Osteoblast (primary cell): Measurements from ENCODE around the gene S1PR2. TPM values are rescaled to one million over a fixed set of nuclear protein-coding genes. Genes with fewer than 3 reads are reported as not detected.

ENCODE experiments used
- DNase-seq: peaks from one replicate; pipeline ENCODE4 v3.0.0; 2011; ENCODE audit warnings: low spot score, mixed read lengths; ENCODE audit not compliant: insufficient read length; ENCODE audit errors: missing footprints
- H2AFZ ChIP-seq: 2 replicates; pipeline ENCODE4 v1.6.0; 2011; ENCODE audit warnings: mild to moderate bottlenecking, low read length
- H3K27ac ChIP-seq: 2 replicates; pipeline ENCODE4 v1.5.1; 2011; ENCODE audit warnings: mild to moderate bottlenecking, low read depth, low read length, moderate library complexity
- H3K27me3 ChIP-seq: 2 replicates; pipeline ENCODE4 v1.6.0; 2012; ENCODE audit warnings: mild to moderate bottlenecking, control low read depth, inconsistent platforms, low read length, moderate library complexity; ENCODE audit not compliant: insufficient read depth
- H3K36me3 ChIP-seq: 2 replicates; pipeline ENCODE4 v1.5.1; 2011; ENCODE audit warnings: mild to moderate bottlenecking, low read length, control low read depth, moderate library complexity; ENCODE audit not compliant: insufficient read depth
- H3K4me1 ChIP-seq: 2 replicates; pipeline ENCODE4 v1.5.1; 2011; ENCODE audit warnings: mild to moderate bottlenecking, low read length, control low read depth, moderate library complexity; ENCODE audit not compliant: insufficient read depth
- H3K4me2 ChIP-seq: 2 replicates; pipeline ENCODE4 v1.6.0; 2011; ENCODE audit warnings: mild to moderate bottlenecking, low read length; ENCODE audit not compliant: insufficient read depth
- H3K4me3 ChIP-seq: fragments of 200-600 bp; sonication (generic); 3 replicates; pipeline ENCODE4 v1.5.1; 2012; ENCODE audit warnings: mild to moderate bottlenecking, low read length, inconsistent platforms; ENCODE audit not compliant: insufficient read depth
- H3K79me2 ChIP-seq: 2 replicates; pipeline ENCODE4 v1.6.0; 2012; ENCODE audit warnings: mild to moderate bottlenecking, low read length, control low read depth, inconsistent platforms; ENCODE audit not compliant: insufficient read depth
- H3K9me3 ChIP-seq: 2 replicates; pipeline ENCODE4 v1.5.1; 2011; ENCODE audit warnings: low read depth, low read length, control low read depth
- H4K20me1 ChIP-seq: 2 replicates; pipeline ENCODE4 v1.6.0; 2012; ENCODE audit warnings: mild to moderate bottlenecking, low read length, control low read depth; ENCODE audit not compliant: insufficient read depth
- total RNA-seq: library from RNA; depleted of rRNA; stranded (reverse); fragments of >200 nt; gene quantifications from 2 replicates; pipeline ENCODE4 v1.2.3, GENCODE V29; 2012
- TF ChIP-seq, protein P1 (sequence below): IDR thresholded peaks from 2 replicates; pipeline ENCODE4 v1.5.1; 2011; ENCODE audit warnings: mild to moderate bottlenecking, low read depth, low read length, moderate library complexity; ENCODE audit errors: extremely low read depth

Gene S1PR2
- total RNA-seq, 1 donor: 9.4 TPM

DNA sequence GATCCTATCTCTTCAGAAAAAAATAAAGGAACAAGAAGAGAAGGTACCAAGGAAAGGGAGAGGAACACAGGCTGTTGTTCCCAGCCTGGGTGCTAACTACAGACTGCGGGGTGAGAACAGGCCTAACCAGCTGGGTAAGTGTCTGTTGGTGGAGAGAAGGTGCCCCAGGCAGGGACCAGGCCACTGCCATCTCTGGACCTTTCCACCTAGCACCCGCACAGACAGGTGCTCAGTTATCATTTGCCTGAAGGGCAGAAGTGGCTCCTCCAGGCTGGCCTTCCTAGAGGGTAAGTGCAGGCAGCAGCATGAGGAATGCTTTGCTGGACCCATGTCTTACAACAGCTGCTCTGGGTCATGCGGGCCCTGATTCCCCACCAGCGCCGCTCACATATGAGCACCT lies 46.5 kb downstream of the S1PR2 start:
- Histone ChIP-seq H4K20me1 (peaks cover 23% of the 10 kb centered on the region), H3K4me2 (no peak overlapping the region), H3K4me3 (no peak overlapping the region), H3K9me3 (no peaks in the 10 kb centered on the region), H2AFZ (no peak overlapping the region), H3K36me3 (peaks cover 37% of the 10 kb centered on the region), H3K27me3 (no peaks in the 10 kb centered on the region), H3K27ac (no peak overlapping the region), H3K79me2 (peaks cover 86% of the 10 kb centered on the region), H3K4me1 (no peaks in the 10 kb centered on the region)
- TF ChIP-seq, protein P1, sequence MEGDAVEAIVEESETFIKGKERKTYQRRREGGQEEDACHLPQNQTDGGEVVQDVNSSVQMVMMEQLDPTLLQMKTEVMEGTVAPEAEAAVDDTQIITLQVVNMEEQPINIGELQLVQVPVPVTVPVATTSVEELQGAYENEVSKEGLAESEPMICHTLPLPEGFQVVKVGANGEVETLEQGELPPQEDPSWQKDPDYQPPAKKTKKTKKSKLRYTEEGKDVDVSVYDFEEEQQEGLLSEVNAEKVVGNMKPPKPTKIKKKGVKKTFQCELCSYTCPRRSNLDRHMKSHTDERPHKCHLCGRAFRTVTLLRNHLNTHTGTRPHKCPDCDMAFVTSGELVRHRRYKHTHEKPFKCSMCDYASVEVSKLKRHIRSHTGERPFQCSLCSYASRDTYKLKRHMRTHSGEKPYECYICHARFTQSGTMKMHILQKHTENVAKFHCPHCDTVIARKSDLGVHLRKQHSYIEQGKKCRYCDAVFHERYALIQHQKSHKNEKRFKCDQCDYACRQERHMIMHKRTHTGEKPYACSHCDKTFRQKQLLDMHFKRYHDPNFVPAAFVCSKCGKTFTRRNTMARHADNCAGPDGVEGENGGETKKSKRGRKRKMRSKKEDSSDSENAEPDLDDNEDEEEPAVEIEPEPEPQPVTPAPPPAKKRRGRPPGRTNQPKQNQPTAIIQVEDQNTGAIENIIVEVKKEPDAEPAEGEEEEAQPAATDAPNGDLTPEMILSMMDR: no peak
- no peak for DNase-seq

- H3K79me2 ChIP-seq: peaks cover 79% of the 10 kb centered on the region
- H3K4me3 ChIP-seq: no peak overlapping the region
- peaks cover 20% of the 10 kb centered on the region for H4K20me1 ChIP-seq
- H3K4me2 ChIP-seq: no peak overlapping the region
- TF ChIP-seq, protein P1: no peak
- no peaks in the 10 kb centered on the region for H3K27me3 ChIP-seq
- peaks cover 37% of the 10 kb centered on the region for H3K36me3 ChIP-seq
- H3K9me3 ChIP-seq: no peaks in the 10 kb centered on the region
- H3K27ac ChIP-seq: no peak overlapping the region
- H2AFZ ChIP-seq: no peak overlapping the region
- no peak for DNase-seq
- H3K4me1 ChIP-seq: no peaks in the 10 kb centered on the region
Observed at GRCh38 chr19:10183926-10184325, 47.2 kb downstream of the S1PR2 start.

DNA sequence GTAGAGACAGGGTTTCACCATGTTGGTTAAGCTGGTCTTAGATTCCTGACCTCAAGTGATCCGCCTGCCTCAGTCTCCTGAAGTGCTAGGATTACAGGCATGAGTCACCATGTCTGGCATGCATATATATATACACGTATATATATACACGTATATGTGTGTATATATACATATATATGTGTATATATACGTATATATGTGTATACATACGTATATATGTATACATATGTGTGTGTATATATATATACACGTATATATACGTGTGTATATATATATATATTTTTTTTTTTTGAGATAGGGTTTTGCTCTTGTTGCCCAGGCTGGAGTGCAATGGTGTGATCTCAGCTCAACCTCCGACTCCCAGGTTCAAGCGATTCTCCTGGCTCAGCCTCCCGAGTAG lies 48.3 kb downstream of the S1PR2 start:
- Histone ChIP-seq H3K9me3 (no peaks in the 10 kb centered on the region), H3K27ac (no peak overlapping the region), H2AFZ (no peak overlapping the region), H3K4me3 (no peak overlapping the region), H3K4me2 (no peak overlapping the region), H3K36me3 (peaks cover 33% of the 10 kb centered on the region), H3K27me3 (no peaks in the 10 kb centered on the region), H3K79me2 (peaks cover 69% of the 10 kb centered on the region), H4K20me1 (peaks cover 14% of the 10 kb centered on the region), H3K4me1 (no peaks in the 10 kb centered on the region)
- DNase-seq: no peak
- TF ChIP-seq, protein P1: no peak

DNA sequence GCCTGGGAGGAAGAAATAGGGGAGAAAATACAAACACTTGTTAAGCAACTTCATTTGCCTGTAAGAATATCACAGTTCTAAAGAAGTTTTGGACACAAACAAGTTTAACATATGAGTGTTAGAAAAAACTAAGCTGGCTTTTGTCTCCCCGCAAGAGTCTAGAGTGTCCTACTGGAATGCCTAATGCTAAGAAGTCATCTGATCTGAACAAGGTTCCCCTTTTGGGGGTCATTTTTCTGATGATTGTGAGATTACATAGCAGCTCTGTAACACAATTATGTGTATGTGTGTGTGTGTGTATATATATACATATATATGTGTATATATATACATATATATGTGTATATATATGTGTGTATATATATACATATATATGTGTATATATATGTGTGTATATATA lies 49.1 kb downstream of the S1PR2 start:
- Histone ChIP-seq H2AFZ (no peak overlapping the region), H3K4me2 (no peak overlapping the region), H3K36me3 (peaks cover 27% of the 10 kb centered on the region), H3K9me3 (no peaks in the 10 kb centered on the region), H4K20me1 (peaks cover 12% of the 10 kb centered on the region), H3K79me2 (peaks cover 61% of the 10 kb centered on the region), H3K27ac (no peak overlapping the region), H3K4me3 (no peak overlapping the region), H3K4me1 (no peaks in the 10 kb centered on the region), H3K27me3 (no peaks in the 10 kb centered on the region)
- TF ChIP-seq, protein P1: no peak
- DNase-seq: no peak
